ENCODE data around the gene CADPS2. TPM values are rescaled to one million over a fixed set of nuclear protein-coding genes. Genes with fewer than 3 reads are reported as not detected.

The CADPS2 gene
- total and polyA plus RNA-seq, 7 donors: 4.7 to 13.0 (median 9.5) TPM

- intact Hi-C loops (cut with DNase I): no loop called here
- Histone ChIP-seq H3K27ac (no peak overlapping the region), H3K36me3 (no peaks in the 10 kb centered on the region), H3K4me1 (no peaks in the 10 kb centered on the region), H3K9me3 (no peaks in the 10 kb centered on the region), H3K27me3 (no peaks in the 10 kb centered on the region), H3K4me3 (no peak overlapping the region)
- 86 to 92% methylated on average over 2 of the region's 2 CpGs for WGBS, 2 donors
- DNase-seq: no peak
- TF ChIP-seq EP300 (IDR thresholded peaks at IDR 0.05): no peak
- TF ChIP-seq POLR2A (IDR thresholded peaks at IDR 0.05): no peak
- no peak for TF ChIP-seq CTCF (IDR thresholded peaks at IDR 0.05)
- no peak for TF ChIP-seq POLR2AphosphoS5 (IDR thresholded peaks at IDR 0.05)
Measured at GRCh38 chr7:122706836-122707235, 179.4 kb downstream of the CADPS2 start.

- Histone ChIP-seq H3K27ac (no peak within 1 kb of the TSS), H3K9me3 (no peaks in the 10 kb centered on the region), H3K4me3 (no peak within 1 kb of the TSS), H3K36me3 (no peaks in the 10 kb centered on the region), H3K4me1 (no peaks in the 10 kb centered on the region), H3K27me3 (no peaks in the 10 kb centered on the region)
- TF ChIP-seq POLR2A (IDR thresholded peaks at IDR 0.05) (no peak), EP300 (IDR thresholded peaks at IDR 0.05) (no peak), CTCF (IDR thresholded peaks at IDR 0.05) (no peak), POLR2AphosphoS5 (IDR thresholded peaks at IDR 0.05) (no peak)
- intact Hi-C loops (cut with DNase I): no loop called here
- DNase-seq: no peak
- WGBS, 2 donors: 85 to 95% methylated on average over 1 of the region's 1 CpG
Measured at GRCh38 chr7:122702872-122703510, 183.3 kb downstream of the CADPS2 start, which contains the start of gene RNF148. TSS of gene RNF148 (minus strand) at chr7:122702922. CDS start at chr7:122702750, 172 bp downstream.

GRCh38 chr7:122699017-122699416 is 187.2 kb downstream of the CADPS2 start, which contains the start of gene RNF133:
TSS of gene RNF133 (minus strand) at chr7:122699117. CDS start at chr7:122698918, 199 bp downstream.
- H3K9me3 ChIP-seq: no peaks in the 10 kb centered on the region
- no peak for TF ChIP-seq CTCF (IDR thresholded peaks at IDR 0.05)
- TF ChIP-seq POLR2A (IDR thresholded peaks at IDR 0.05): no peak
- no peak for TF ChIP-seq EP300 (IDR thresholded peaks at IDR 0.05)
- TF ChIP-seq POLR2AphosphoS5 (IDR thresholded peaks at IDR 0.05): no peak
- no peak within 1 kb of the TSS for H3K4me3 ChIP-seq
- intact Hi-C loops (cut with DNase I): no loop called here
- no peaks in the 10 kb centered on the region for H3K27me3 ChIP-seq
- DNase-seq: no peak
- no peaks in the 10 kb centered on the region for H3K4me1 ChIP-seq
- H3K27ac ChIP-seq: no peak within 1 kb of the TSS
- no peaks in the 10 kb centered on the region for H3K36me3 ChIP-seq

GRCh38 chr7:122695816-122696215 is 190.4 kb downstream of the CADPS2 start:
- WGBS, 2 donors: 82 to 96% methylated on average over 1 of the region's 1 CpG
- no peaks in the 10 kb centered on the region for H3K36me3 ChIP-seq
- H3K4me3 ChIP-seq: no peak overlapping the region
- H3K27me3 ChIP-seq: no peaks in the 10 kb centered on the region
- H3K27ac ChIP-seq: no peak overlapping the region
- no peak for DNase-seq
- TF ChIP-seq POLR2AphosphoS5 (IDR thresholded peaks at IDR 0.05): no peak
- no peak for TF ChIP-seq POLR2A (IDR thresholded peaks at IDR 0.05)
- TF ChIP-seq EP300 (IDR thresholded peaks at IDR 0.05): no peak
- no peak for TF ChIP-seq CTCF (IDR thresholded peaks at IDR 0.05)
- no peaks in the 10 kb centered on the region for H3K9me3 ChIP-seq
- intact Hi-C loops (cut with DNase I): no loop called here
- no peaks in the 10 kb centered on the region for H3K4me1 ChIP-seq

- 93 to 94% methylated on average over 2 of the region's 2 CpGs for WGBS, 2 donors
- Histone ChIP-seq H3K4me3 (no peak overlapping the region), H3K27me3 (no peaks in the 10 kb centered on the region), H3K36me3 (no peaks in the 10 kb centered on the region), H3K27ac (no peak overlapping the region), H3K9me3 (no peaks in the 10 kb centered on the region), H3K4me1 (no peaks in the 10 kb centered on the region)
- intact Hi-C loops (cut with DNase I): no loop called here
- TF ChIP-seq EP300 (IDR thresholded peaks at IDR 0.05) (no peak), POLR2A (IDR thresholded peaks at IDR 0.05) (no peak), CTCF (IDR thresholded peaks at IDR 0.05) (no peak), POLR2AphosphoS5 (IDR thresholded peaks at IDR 0.05) (no peak)
- DNase-seq: no peak
Measured at GRCh38 chr7:122694697-122695096, 191.6 kb downstream of the CADPS2 start.
